Central memory CD8-positive, alpha-beta T cell (primary cell): ENCODE results near the gene AP3B2.

Experiments
- ATAC-seq: fragments of 150-1000 bp; cut with Tn5 transposase; replicated peaks from 2 replicates; pipeline ENCODE4 v1.10.0; 2022; ENCODE audit warnings: mild to moderate bottlenecking, moderate FRiP score, moderate number of reproducible peaks; ENCODE audit not compliant: poor library complexity, severe bottlenecking; ENCODE audit errors: extremely low read depth
- DNase-seq, 2 donors: peaks; one replicate each; pipeline ENCODE4 v3.0.0; 2021; ENCODE audit warnings: low spot score in 2 of 2
- H3K27ac Mint-ChIP-seq: one replicate; pipeline ENCODE4 v1.8.0; 2022; ENCODE audit warnings: low read depth, mild to moderate bottlenecking, moderate library complexity, mixed read lengths
- H3K27me3 Mint-ChIP-seq: one replicate; pipeline ENCODE4 v1.8.0; 2022; ENCODE audit warnings: mixed read lengths
- H3K36me3 Mint-ChIP-seq: one replicate; pipeline ENCODE4 v1.8.0; 2022; ENCODE audit warnings: mild to moderate bottlenecking, moderate library complexity, mixed read lengths; ENCODE audit not compliant: insufficient read depth
- H3K4me1 Mint-ChIP-seq: one replicate; pipeline ENCODE4 v1.8.0; 2022; ENCODE audit warnings: mixed read lengths
- H3K4me3 Mint-ChIP-seq: one replicate; pipeline ENCODE4 v1.8.0; 2022; ENCODE audit warnings: mild to moderate bottlenecking, moderate library complexity, mixed read lengths
- H3K9me3 Mint-ChIP-seq: one replicate; pipeline ENCODE4 v1.8.0; 2022; ENCODE audit warnings: mixed read lengths

The AP3B2 gene

GRCh38 chr15:82709421-82710207 is at the start of gene AP3B2:
AP3B2 (minus strand) TSS chr15:82709875; CDS start chr15:82709706, 169 bp downstream.
- Mint-ChIP-seq H3K4me1 (no peaks in the 10 kb centered on the region), H3K27me3 (peaks cover 44% of the 10 kb centered on the region), H3K9me3 (no peaks in the 10 kb centered on the region), H3K4me3 (peak within 1 kb of the TSS; percentile 58), H3K27ac (no peak within 1 kb of the TSS), H3K36me3 (peaks cover 4% of the 10 kb centered on the region)
- DNase-seq (peak; percentile 32 to 43), ATAC-seq (peak; percentile 87)

- ATAC-seq = no peak
- Mint-ChIP-seq H3K36me3 (peaks cover 37% of the 10 kb centered on the region), H3K4me1 (peaks cover 44% of the 10 kb centered on the region), H3K27me3 (no peaks in the 10 kb centered on the region), H3K9me3 (no peaks in the 10 kb centered on the region), H3K4me3 (peak overlapping the region; percentile 88), H3K27ac (peak overlapping the region; percentile 91)
- DNase-seq = no peak
Observed at GRCh38 chr15:82751308-82751707, 41.6 kb upstream of the AP3B2 start.

- H3K4me1 Mint-ChIP-seq = peaks cover 39% of the 10 kb centered on the region
- H3K27ac Mint-ChIP-seq = peak overlapping the region; percentile 91
Observed at GRCh38 chr15:82750831-82751180, 41.1 kb upstream of the AP3B2 start.

GRCh38 chr15:82749951-82750830 is 40.5 kb upstream of the AP3B2 start:
- H3K36me3 Mint-ChIP-seq = peaks cover 31% of the 10 kb centered on the region
- H3K4me3 Mint-ChIP-seq = peak overlapping the region; percentile 88
- peak; percentile 91 for ATAC-seq
- peak; percentile 51 for DNase-seq
- no peaks in the 10 kb centered on the region for H3K9me3 Mint-ChIP-seq
- peaks cover 39% of the 10 kb centered on the region for H3K4me1 Mint-ChIP-seq
- H3K27ac Mint-ChIP-seq = peak overlapping the region; percentile 91
- H3K27me3 Mint-ChIP-seq = no peaks in the 10 kb centered on the region

More at GRCh38 chr15:82750831-82751180, 41.1 kb upstream of the AP3B2 start:
- Mint-ChIP-seq H3K9me3 (no peaks in the 10 kb centered on the region), H3K27me3 (no peaks in the 10 kb centered on the region), H3K4me3 (peak overlapping the region; percentile 88), H3K36me3 (peaks cover 33% of the 10 kb centered on the region)
- ATAC-seq (peak; percentile 65), DNase-seq (no peak)

- ATAC-seq (no peak), DNase-seq (no peak)
- Mint-ChIP-seq H3K4me3 (peak overlapping the region; percentile 29), H3K27me3 (no peaks in the 10 kb centered on the region), H3K27ac (no peak overlapping the region), H3K9me3 (no peaks in the 10 kb centered on the region), H3K4me1 (peaks cover 30% of the 10 kb centered on the region), H3K36me3 (peaks cover 19% of the 10 kb centered on the region)
Observed at GRCh38 chr15:82748315-82748714, 38.6 kb upstream of the AP3B2 start.

- H3K27ac Mint-ChIP-seq = no peak overlapping the region
- no peaks in the 10 kb centered on the region for H3K27me3 Mint-ChIP-seq
- ATAC-seq (no peak), DNase-seq (no peak)
- H3K9me3 Mint-ChIP-seq = no peaks in the 10 kb centered on the region
- H3K4me3 Mint-ChIP-seq = no peak overlapping the region
- H3K36me3 Mint-ChIP-seq = peaks cover 7% of the 10 kb centered on the region
- H3K4me1 Mint-ChIP-seq = no peaks in the 10 kb centered on the region
Observed at GRCh38 chr15:82743810-82744209, 34.1 kb upstream of the AP3B2 start.

GRCh38 chr15:82742134-82742533 is 32.5 kb upstream of the AP3B2 start:
- Mint-ChIP-seq H3K4me1 (no peaks in the 10 kb centered on the region), H3K36me3 (peaks cover 9% of the 10 kb centered on the region), H3K27ac (no peak overlapping the region), H3K4me3 (no peak overlapping the region), H3K27me3 (no peaks in the 10 kb centered on the region), H3K9me3 (no peaks in the 10 kb centered on the region)
- DNase-seq = no peak
- no peak for ATAC-seq

- Mint-ChIP-seq H3K4me1 (no peaks in the 10 kb centered on the region), H3K27me3 (no peaks in the 10 kb centered on the region), H3K27ac (no peak overlapping the region), H3K4me3 (no peak overlapping the region), H3K36me3 (peaks cover 13% of the 10 kb centered on the region), H3K9me3 (no peaks in the 10 kb centered on the region)
- no peak for ATAC-seq
- DNase-seq = no peak
Observed at GRCh38 chr15:82739086-82739485, 29.4 kb upstream of the AP3B2 start.

GRCh38 chr15:82737975-82738374 is 28.3 kb upstream of the AP3B2 start:
- Mint-ChIP-seq H3K27ac (no peak overlapping the region), H3K4me1 (no peaks in the 10 kb centered on the region), H3K27me3 (no peaks in the 10 kb centered on the region), H3K4me3 (no peak overlapping the region), H3K36me3 (peaks cover 10% of the 10 kb centered on the region), H3K9me3 (no peaks in the 10 kb centered on the region)
- DNase-seq (no peak), ATAC-seq (no peak)

GRCh38 chr15:82731527-82731926 is 21.9 kb upstream of the AP3B2 start:
- ATAC-seq (no peak), DNase-seq (no peak)
- no peaks in the 10 kb centered on the region for H3K9me3 Mint-ChIP-seq
- H3K4me3 Mint-ChIP-seq = no peak overlapping the region
- H3K36me3 Mint-ChIP-seq = peaks cover 9% of the 10 kb centered on the region
- H3K27ac Mint-ChIP-seq = no peak overlapping the region
- H3K27me3 Mint-ChIP-seq = no peaks in the 10 kb centered on the region
- no peaks in the 10 kb centered on the region for H3K4me1 Mint-ChIP-seq

GRCh38 chr15:82730022-82730530 is 20.4 kb upstream of the AP3B2 start:
- no peak overlapping the region for H3K27ac Mint-ChIP-seq
- no peak overlapping the region for H3K4me3 Mint-ChIP-seq
- no peaks in the 10 kb centered on the region for H3K27me3 Mint-ChIP-seq
- DNase-seq = no peak
- H3K4me1 Mint-ChIP-seq = no peaks in the 10 kb centered on the region
- H3K9me3 Mint-ChIP-seq = no peaks in the 10 kb centered on the region
- no peak for ATAC-seq
- H3K36me3 Mint-ChIP-seq = peaks cover 5% of the 10 kb centered on the region

GRCh38 chr15:82726816-82727215 is 17.1 kb upstream of the AP3B2 start:
- Mint-ChIP-seq H3K36me3 (peaks cover 3% of the 10 kb centered on the region), H3K4me3 (no peak overlapping the region), H3K4me1 (no peaks in the 10 kb centered on the region), H3K9me3 (no peaks in the 10 kb centered on the region), H3K27me3 (peaks cover 9% of the 10 kb centered on the region), H3K27ac (no peak overlapping the region)
- ATAC-seq (no peak), DNase-seq (no peak)
